Kidney (tissue), 14 donors: ENCODE results near the gene MCF2L. TPM values are rescaled to one million over a fixed set of nuclear protein-coding genes. Genes with fewer than 3 reads are reported as not detected.
A peak's percentile ranks its signal among the peaks of the same experiment; 100 is the strongest.

Experiments used
- DNase-seq, 5 donors: peaks; one replicate each; pipeline ENCODE4 v3.0.0-alpha.2; 2013 to 2020
- FAIRE-seq: peaks from 2 replicates; lab custom pipeline; 2012; peaks lifted over from hg19 to GRCh38; lab: Jason Lieb, UNC
- H3K27ac ChIP-seq, 2 donors: one replicate each; pipeline ENCODE4 v1.7.0; 2013; ENCODE audit warnings: low read depth in 2 of 2, low read length in 2 of 2, inconsistent platforms in 1 of 2
- H3K27me3 ChIP-seq: one replicate; pipeline ENCODE4 v1.7.1; 2013; ENCODE audit warnings: low read length, inconsistent platforms; ENCODE audit not compliant: control insufficient read depth, insufficient read depth
- H3K36me3 ChIP-seq, 3 donors: one replicate each; pipeline versions ENCODE4 v1.7.0 to v1.7.1; 2013; ENCODE audit warnings: low read length in 3 of 3, control low read depth in 1 of 3, inconsistent platforms in 1 of 3; ENCODE audit not compliant: insufficient read depth in 3 of 3, control insufficient read depth in 2 of 3
- H3K4me1 ChIP-seq, 3 donors: one replicate each; pipeline versions ENCODE4 v1.7.0 to v1.7.1; 2013; ENCODE audit warnings: low read length in 3 of 3, inconsistent platforms in 1 of 3, low read depth in 1 of 3; ENCODE audit not compliant: control insufficient read depth in 2 of 3, insufficient read depth in 2 of 3
- H3K4me3 ChIP-seq, 3 donors: one replicate each; pipeline versions ENCODE4 v1.7.0 to v1.8.1; 2013; ENCODE audit warnings: low read length in 3 of 3, control low read depth in 1 of 3, inconsistent platforms in 1 of 3
- H3K9ac ChIP-seq, 3 donors: one replicate each; pipeline versions ENCODE4 v1.7.0 to v1.7.1; 2013; ENCODE audit warnings: low read length in 3 of 3, control low read depth in 1 of 3, inconsistent platforms in 1 of 3
- H3K9me3 ChIP-seq, 3 donors: one replicate each; pipeline versions ENCODE4 v1.7.0 to v1.7.1; 2013; ENCODE audit warnings: low read length in 3 of 3, control low read depth in 1 of 3, inconsistent platforms in 1 of 3; ENCODE audit not compliant: control insufficient read depth in 2 of 3, insufficient read depth in 1 of 3
- CTCF ChIP-seq: IDR thresholded peaks from 3 replicates; pipeline ENCODE4 v1.5.1; 2012; ENCODE audit warnings: mild to moderate bottlenecking, moderate library complexity, borderline replicate concordance; ENCODE audit not compliant: insufficient read depth; ENCODE audit errors: extremely low read depth
- intact Hi-C: fragments of 100-400 bp; cut with DNase I; formaldehyde crosslinking; loops from one replicate; pipeline ENCODE4 v1.11.1; 2022
- polyA plus RNA-seq: library from polyadenylated mRNA; stranded (reverse); fragments of 350-450 nt; fragmentation: Illumina TruSeq; extraction: RNeasy Lipid Tissue Mini Kit (QIAGEN cat#74804); gene quantifications from one replicate; pipeline ENCODE4 v1.2.3, GENCODE V29; 2014; ENCODE audit warnings: low read depth, low replicate concordance; ENCODE audit not compliant: insufficient read depth
- total RNA-seq: library from RNA; stranded (reverse); fragmentation: NEBNext Ultra II Directional; extraction: Animal tissue kit (Norgen Biotek cat#: 25700); gene quantifications from one replicate; pipeline ENCODE4 v1.2.1, GENCODE V29; 2021
- donor health status: control.
- donor health status: control.
- donor health status: control.
- donor health status: control.
- donor health status: control.
- donor health status: DM: yes; HTN: yes; CAD: no.
- donor health status: Normal renal cell carcinoma (clear cell type).

The MCF2L gene
- total and polyA plus RNA-seq, 2 donors from 2014 or later = 12.1 to 61.9 TPM

DNA sequence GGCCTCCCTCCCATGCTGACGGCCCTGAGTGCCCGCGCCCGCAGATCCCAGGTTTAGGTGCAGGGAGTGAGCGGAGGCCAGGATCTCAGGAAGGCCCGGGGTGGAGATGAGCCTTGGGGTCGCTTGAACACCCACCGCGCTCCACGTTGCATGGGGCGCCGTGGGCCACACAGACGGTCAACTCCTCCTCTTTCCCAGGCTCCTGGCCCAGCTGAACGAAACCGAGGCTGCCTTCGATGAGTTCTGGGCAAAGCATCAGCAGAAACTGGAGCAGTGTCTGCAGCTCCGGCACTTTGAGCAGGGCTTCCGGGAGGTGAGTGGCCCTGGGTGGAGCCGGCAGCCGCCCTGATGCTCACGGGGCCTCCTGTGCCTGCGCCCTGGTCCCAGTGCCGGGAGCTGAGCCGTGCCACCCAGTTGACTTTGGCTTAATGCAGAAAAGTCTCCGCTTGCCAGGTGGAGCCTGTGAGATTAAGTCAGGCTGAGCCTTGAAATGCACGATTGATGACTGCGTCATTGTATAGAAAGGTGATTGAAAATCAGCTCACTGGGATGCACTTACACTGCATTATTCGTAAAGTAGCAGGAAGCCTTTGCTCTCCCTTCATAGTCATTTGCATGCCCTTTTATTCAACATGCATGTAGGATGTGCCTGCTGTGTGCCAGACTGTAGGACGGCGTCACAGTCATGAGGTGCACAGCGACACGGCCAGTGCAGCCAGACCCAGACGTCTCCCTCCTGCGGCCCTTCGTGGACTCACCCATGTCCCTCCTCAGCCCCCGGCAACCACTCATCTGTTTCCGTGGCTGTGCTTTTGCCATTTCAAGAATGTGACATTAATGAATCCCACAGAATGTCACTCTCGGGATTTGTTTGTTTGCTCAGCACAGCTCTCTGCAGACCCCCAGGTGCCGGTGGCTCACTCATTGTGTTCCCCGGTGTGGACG lies 101.1 kb downstream of the MCF2L start:
- FAIRE-seq = no peak
- Histone ChIP-seq H3K9me3 (no peaks in the 10 kb centered on the region), H3K4me1 (no peaks in the 10 kb centered on the region), H3K27ac (no peak overlapping the region), H3K9ac (no peak overlapping the region), H3K4me3 (no peak overlapping the region), H3K27me3 (no peaks in the 10 kb centered on the region), H3K36me3 (peaks cover 0 to 5% (median 0%) of the 10 kb centered on the region in 3 donors)
- peak in 1 of 5 donors; percentile 60 for DNase-seq
- intact Hi-C loops = no loop called here
- no peak for TF ChIP-seq CTCF

- intact Hi-C loops = no loop called here
- Histone ChIP-seq H3K4me1 (no peaks in the 10 kb centered on the region), H3K9ac (no peak overlapping the region), H3K9me3 (no peaks in the 10 kb centered on the region), H3K27me3 (no peaks in the 10 kb centered on the region), H3K27ac (no peak overlapping the region), H3K36me3 (peaks cover 0 to 7% (median 0%) of the 10 kb centered on the region in 3 donors), H3K4me3 (no peak overlapping the region)
- no peak for FAIRE-seq
- no peak for TF ChIP-seq CTCF
- DNase-seq = no peak
Measured at GRCh38 chr13:113070855-113071254, 101.8 kb downstream of the MCF2L start.

DNA sequence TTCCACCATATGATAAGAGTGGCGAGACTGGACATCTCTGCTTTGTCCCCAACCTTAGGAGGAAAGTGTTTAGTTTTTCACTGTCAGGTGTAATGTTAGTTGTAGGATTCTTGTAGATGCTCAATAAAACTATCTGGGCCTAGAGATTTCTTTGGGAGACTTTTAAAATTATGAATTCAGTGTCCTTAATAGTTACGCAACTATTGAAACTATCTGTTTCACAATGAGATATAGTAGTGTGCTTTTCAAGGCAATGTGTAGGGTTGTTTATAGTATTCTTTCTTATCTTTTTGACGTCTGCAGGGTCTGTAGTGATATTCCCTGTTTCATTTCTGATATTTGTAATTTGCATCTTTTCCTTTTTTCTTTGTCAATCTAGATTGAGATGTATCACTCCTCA lies 103.4 kb downstream of the MCF2L start:
- Histone ChIP-seq H3K36me3 (peaks cover 0 to 10% (median 0%) of the 10 kb centered on the region in 3 donors), H3K4me3 (no peak overlapping the region), H3K9ac (no peak overlapping the region), H3K4me1 (no peaks in the 10 kb centered on the region), H3K27ac (no peak overlapping the region), H3K9me3 (no peaks in the 10 kb centered on the region), H3K27me3 (no peaks in the 10 kb centered on the region)
- TF ChIP-seq CTCF = no peak
- no peak for FAIRE-seq
- DNase-seq = peak in 1 of 5 donors; percentile 6
- intact Hi-C loops = no loop called here
